ENCODE data around the gene FLVCR1. TPM values are rescaled to one million over a fixed set of nuclear protein-coding genes. Genes with fewer than 3 reads are reported as not detected.
"Not testable (repeated sequence)": the region's sequence is repeated elsewhere in the genome, so short reads cannot be mapped to it uniquely, and the experiment has no call there.

The FLVCR1 gene
- total RNA-seq, result 8.9 and 14.5 TPM in 2 replicates

- DNase-seq (ENCODE audit: low read depth, low spot score), result peak; percentile 77
These were observed at the start of gene FLVCR1 for GRCh38 chr1:212857992-212858460. TSS of gene FLVCR1 (plus strand) at chr1:212858275. CDS start at chr1:212858453, 178 bp downstream.

DNA sequence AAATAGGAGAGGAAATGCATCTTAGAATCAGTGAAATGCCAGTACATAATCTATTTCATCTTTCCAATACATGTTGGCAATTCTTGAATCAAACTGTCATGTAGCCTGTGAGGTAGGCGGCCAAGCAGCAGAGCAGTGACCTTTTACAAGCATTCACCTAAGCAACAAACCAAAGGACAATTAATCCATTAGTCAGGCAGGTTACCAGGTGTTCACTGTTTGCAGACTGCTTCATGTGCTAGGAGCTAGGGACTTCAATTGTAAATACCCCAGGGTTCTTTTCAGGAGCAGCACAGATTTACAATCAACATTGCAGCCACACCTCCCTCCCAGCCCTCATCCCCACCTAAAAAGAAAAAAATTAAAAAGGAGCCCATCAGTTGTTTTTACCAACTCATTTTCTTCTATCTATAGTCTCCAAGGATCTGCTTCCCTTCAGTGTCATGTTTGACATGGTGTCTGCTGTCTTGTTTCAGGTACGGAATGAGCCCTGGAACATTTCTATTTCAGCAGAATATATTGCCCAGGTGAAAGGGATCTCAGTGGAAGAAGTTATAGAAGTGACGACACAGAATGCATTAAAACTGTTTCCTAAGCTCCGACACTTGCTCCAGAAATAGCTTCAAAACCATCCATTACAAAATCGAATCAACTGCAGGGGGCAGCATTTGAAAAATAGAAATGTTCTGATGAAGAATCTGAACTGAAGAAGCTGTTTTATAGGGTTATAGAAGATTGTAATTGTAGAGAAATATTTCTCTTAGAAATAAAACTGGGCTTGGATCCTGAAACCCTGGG, 43.3 kb upstream of the FLVCR1 start:
- no peak for DNase-seq (ENCODE audit: low read depth, low spot score)

- DNase-seq (ENCODE audit: low read depth, low spot score), result no peak
These were observed 41.4 kb upstream of the FLVCR1 start for GRCh38 chr1:212816567-212817278.

DNA sequence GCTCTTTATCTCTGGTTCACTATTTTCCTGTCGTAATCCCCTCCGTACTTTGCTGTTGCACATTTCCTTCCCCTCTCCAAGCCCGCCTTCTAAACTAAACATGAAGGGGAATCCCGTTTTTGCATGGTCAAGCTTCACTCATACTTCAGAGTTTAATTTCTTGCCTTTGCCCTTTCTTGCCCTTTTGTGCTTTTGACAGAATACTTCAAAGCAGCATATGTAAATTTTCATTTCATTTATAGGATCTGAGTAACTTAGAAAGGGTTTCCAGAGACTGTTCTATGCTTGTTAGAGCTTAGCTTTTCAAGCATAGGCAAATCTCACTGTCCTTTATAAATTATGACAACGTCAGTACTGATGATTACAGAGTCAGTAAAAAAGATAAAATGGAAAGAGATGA, 38.3 kb upstream of the FLVCR1 start:
- DNase-seq (ENCODE audit: low read depth, low spot score), result peak; percentile 30

DNA sequence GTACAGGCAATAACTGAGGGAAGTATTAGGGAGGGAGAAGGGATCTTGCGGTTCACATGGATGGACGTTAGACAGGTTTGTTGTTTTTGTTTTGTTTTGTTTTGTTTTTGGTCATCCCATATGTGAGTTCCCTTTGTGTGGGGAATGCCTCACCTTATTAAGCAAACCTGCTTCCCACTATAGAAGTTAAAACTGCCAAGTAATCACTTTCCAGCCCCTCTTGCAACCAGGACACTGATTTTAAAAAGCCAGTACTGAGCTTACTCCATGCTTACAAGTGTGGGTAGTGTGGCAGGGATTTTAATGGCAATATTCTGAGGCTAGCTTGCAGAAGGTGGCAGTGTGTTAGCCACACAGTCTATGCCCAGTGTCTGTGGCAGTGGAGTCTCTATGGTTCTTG, 37.1 kb upstream of the FLVCR1 start:
- no peak for DNase-seq (ENCODE audit: low read depth, low spot score)

DNA sequence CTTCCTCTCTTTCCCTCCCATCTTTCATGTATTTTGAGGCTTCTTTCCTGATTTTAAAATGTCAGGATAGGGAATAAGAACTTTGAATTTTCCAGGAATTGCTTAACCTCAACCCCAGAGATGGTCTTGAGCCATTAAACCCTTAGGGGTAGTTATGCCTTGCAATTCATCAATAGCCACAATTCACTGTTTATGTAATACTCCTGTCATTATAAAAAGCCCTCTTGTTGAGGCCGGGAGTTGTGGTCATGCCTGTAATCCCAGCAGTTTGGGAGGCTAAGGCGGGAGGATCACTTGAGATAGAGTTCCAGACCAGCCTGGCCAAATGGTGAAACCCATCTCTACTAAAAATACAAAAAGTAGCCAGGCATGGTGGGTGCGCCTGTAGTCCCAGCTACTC, 35.1 kb upstream of the FLVCR1 start:
- no peak for DNase-seq (ENCODE audit: low read depth, low spot score)

- DNase-seq (ENCODE audit: low read depth, low spot score), result no peak
These were observed 33.9 kb upstream of the FLVCR1 start for GRCh38 chr1:212824201-212824600.

GRCh38 chr1:212825798-212826452, 32.1 kb upstream of the FLVCR1 start:
- no peak for DNase-seq (ENCODE audit: low read depth, low spot score)

DNA sequence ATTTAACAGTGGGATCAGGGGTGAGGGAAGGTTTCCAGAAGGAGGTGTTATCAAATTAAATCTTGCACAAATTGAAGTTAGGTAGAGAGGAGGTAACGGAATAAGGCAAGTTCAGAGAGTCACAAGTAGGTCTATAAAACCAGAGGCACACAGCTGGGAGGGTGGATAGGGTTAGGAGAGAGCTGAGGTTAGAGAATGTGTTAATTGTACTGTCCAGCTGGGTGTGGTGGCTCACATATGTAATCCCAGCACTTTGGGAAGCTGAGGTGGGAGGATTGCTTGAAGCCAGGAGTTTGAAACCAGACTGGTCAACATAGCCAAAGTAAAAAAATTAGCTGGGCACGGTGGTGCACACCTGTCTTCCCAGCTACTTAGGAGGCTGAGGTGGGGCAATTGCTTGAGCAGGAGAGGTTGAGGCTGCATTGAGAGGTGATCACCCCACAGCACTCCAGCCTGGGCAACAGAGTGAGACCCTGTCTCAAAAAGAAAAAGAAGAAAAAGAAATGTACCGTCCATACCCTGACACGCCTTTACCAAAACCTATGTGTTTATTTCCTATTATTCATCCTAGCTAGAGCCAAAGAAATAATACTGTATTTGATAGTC, 30.8 kb upstream of the FLVCR1 start:
- DNase-seq (ENCODE audit: low read depth, low spot score), result no peak

DNA sequence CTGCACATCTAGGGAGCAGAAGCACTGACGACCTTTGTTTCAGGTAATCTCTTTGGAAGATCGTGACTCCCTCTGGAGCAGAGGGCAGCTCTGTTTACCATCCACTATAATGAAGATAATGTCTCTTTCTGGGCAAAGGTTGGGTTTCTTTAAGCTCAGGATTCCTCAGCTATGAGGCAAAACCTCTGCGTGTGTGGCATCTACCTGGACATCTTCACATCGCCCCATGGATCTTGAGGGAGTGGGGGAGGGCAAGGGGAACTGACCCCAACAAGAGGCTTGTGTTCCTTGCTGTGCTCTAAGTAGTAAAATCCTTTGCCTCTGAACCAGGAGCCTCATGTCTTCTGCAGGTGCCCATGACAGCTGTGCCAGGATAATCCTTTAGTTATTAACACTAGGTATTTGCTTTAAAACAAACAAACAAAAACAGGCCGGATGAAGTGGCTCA, 30.2 kb upstream of the FLVCR1 start:
- no peak for DNase-seq (ENCODE audit: low read depth, low spot score)

GRCh38 chr1:212828395-212828794, 29.7 kb upstream of the FLVCR1 start:
- no peak for DNase-seq (ENCODE audit: low read depth, low spot score)

GRCh38 chr1:212833211-212834207, 24.6 kb upstream of the FLVCR1 start:
- not testable (repeated sequence) for DNase-seq (ENCODE audit: low read depth, low spot score)

DNA sequence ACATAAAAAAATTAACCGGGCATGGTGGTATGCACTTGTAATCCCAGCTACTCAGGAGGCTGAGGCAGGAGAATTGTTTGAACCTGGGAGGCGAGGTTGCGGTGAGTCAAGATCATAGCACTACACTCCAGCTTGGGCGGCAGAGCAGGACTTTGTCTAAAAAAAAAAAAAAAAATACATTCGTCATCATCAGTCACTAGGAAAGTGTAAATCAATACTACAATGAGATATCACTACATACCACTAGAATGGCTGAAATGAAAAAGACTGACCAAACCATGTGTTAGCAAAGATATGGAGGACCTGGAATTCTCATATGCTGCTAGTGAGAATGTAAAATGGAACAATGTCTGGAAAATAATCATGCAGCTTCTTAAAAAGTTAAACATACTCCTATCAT, 19.9 kb upstream of the FLVCR1 start:
- no peak for DNase-seq (ENCODE audit: low read depth, low spot score)

GRCh38 chr1:212844521-212844920, 13.6 kb upstream of the FLVCR1 start:
- not testable (repeated sequence) for DNase-seq (ENCODE audit: low read depth, low spot score)

- no peak for DNase-seq (ENCODE audit: low read depth, low spot score)
These were observed 10.5 kb upstream of the FLVCR1 start, which contains the start of gene SPATA45 for GRCh38 chr1:212847549-212847948. TSS of gene SPATA45 (minus strand) at chr1:212847649. CDS start at chr1:212836149, 11,500 bp downstream.

GRCh38 chr1:212852105-212852688, 5.9 kb upstream of the FLVCR1 start:
- DNase-seq (ENCODE audit: low read depth, low spot score), result no peak

GRCh38 chr1:212853658-212854057, 4.4 kb upstream of the FLVCR1 start:
- DNase-seq (ENCODE audit: low read depth, low spot score), result no peak

- no peak for DNase-seq (ENCODE audit: low read depth, low spot score)
These were observed 1.3 kb upstream of the FLVCR1 start for GRCh38 chr1:212856755-212857154.

GRCh38 chr1:212858461-212859265, 588 bp downstream of the FLVCR1 start:
- no peak for DNase-seq (ENCODE audit: low read depth, low spot score)
